Neutrophil (primary cell): ENCODE data around the gene MYO3A.
"Not testable (repeated sequence)": the region's sequence is repeated elsewhere in the genome, so short reads cannot be mapped to it uniquely, and the experiment has no call there.

Experiments
- H3K27ac ChIP-seq: fragments of 200-600 bp; sonication (generic); 2 replicates; pipeline ENCODE4 v1.5.1; 2016; ENCODE audit warnings: mild to moderate bottlenecking, moderate library complexity
- H3K27me3 ChIP-seq: fragments of 200-600 bp; sonication (generic); 2 replicates; pipeline ENCODE4 v1.6.0; 2016; ENCODE audit warnings: mild to moderate bottlenecking
- H3K36me3 ChIP-seq: fragments of 200-600 bp; sonication (generic); 2 replicates; pipeline ENCODE4 v1.5.1; 2017
- H3K4me1 ChIP-seq, 2 experiments: fragments of 200-600 bp in 1 of 2; sonication (generic) in 1 of 2; 1 replicate in 1 of 2; 2 replicates in 1 of 2; pipeline versions ENCODE4 v1.5.1 to v1.6.1; 2013 to 2016; ENCODE audit warnings: low read depth in 1 of 2, low read length in 1 of 2, mild to moderate bottlenecking in 1 of 2, moderate library complexity in 1 of 2; ENCODE audit not compliant: control insufficient read depth in 1 of 2, insufficient read depth in 1 of 2
- H3K4me3 ChIP-seq, 2 experiments: fragments of 200-600 bp in 1 of 2; sonication (generic) in 1 of 2; 1 replicate in 1 of 2; 2 replicates in 1 of 2; pipeline ENCODE4 v1.5.1; 2013 to 2016; ENCODE audit warnings: low read depth in 1 of 2, low read length in 1 of 2, mild to moderate bottlenecking in 1 of 2, moderate library complexity in 1 of 2
- H3K9me3 ChIP-seq: fragments of 200-600 bp; sonication (generic); 2 replicates; pipeline ENCODE4 v1.5.1; 2016
- CTCF ChIP-seq: fragments of 200-600 bp; sonication (generic); IDR thresholded peaks from 2 replicates; pipeline ENCODE4 v1.5.1; 2016; ENCODE audit warnings: antibody characterized with exemption

Gene MYO3A

DNA sequence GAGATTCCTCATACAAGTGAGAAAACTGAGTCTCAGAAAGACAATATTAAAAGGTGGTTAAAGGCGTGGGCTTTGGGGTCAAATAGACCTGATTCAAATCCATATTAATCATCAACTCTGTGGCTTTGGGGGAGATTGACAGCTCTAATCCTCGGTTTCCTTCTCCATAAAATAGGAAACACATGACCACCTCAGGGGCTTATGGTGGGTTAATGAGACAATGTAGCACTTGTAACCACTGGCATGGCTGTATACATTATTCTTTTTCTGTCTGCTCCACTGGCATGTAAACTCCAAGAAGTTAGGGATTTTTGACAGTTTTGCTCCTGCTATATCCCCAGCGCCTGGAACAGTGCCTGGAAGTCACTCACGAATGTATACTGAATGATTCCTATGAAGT is 161.8 kb downstream of the MYO3A start:
- Histone ChIP-seq H3K36me3 (no peaks in the 10 kb centered on the region), H3K4me3 (no peak overlapping the region), H3K27ac (no peak overlapping the region), H3K9me3 (no peaks in the 10 kb centered on the region), H3K4me1 (no peaks in the 10 kb centered on the region), H3K27me3 (no peaks in the 10 kb centered on the region)
- no peak for TF ChIP-seq CTCF

DNA sequence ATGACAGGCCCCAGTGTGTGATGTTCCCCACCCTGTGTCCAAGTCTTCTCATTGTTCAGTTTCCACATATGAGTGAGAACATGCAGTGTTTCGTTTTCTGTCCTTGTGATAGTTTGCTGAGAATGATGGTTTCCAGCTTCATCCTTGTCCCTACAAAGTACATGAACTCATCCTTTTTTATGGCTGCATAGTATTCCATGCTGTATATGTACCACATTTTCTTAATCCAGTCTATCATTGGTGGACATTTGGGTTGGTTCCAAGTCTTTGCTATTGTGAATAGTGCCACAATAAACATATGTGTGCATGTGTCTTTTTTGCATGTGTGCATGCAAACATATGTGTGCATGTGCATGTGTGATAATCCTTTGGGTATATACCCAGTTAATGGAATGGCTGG is 163.5 kb downstream of the MYO3A start:
- H3K36me3 ChIP-seq, H3K4me3 ChIP-seq, H3K9me3 ChIP-seq, H3K27ac ChIP-seq, H3K4me1 ChIP-seq, H3K27me3 ChIP-seq: not testable (repeated sequence)

DNA sequence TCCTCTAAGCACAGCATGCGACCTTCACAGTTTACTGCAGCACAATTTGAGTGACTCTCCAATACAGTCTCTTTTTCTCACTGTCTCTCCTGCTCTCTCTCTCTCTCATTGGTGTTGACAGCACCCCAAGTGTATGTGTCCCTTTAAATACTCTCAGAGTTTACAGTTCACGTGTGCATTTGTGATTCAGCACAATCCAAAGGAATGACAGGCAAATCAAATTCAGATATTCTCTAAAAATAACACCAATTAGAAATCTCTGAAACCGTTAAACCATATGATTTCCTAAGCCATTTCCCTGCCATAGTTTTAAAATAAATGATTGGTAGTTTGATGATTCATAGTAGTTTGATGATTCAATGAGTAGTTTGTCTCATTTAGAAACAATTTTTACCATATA is 178.5 kb downstream of the MYO3A start:
- Histone ChIP-seq H3K4me3 (no peak overlapping the region), H3K27ac (no peak overlapping the region), H3K9me3 (no peaks in the 10 kb centered on the region), H3K36me3 (no peaks in the 10 kb centered on the region), H3K4me1 (no peaks in the 10 kb centered on the region), H3K27me3 (no peaks in the 10 kb centered on the region)
- TF ChIP-seq CTCF = no peak

- Histone ChIP-seq H3K36me3 (no peaks in the 10 kb centered on the region), H3K4me1 (no peaks in the 10 kb centered on the region), H3K27me3 (no peaks in the 10 kb centered on the region), H3K4me3 (no peak overlapping the region), H3K9me3 (no peaks in the 10 kb centered on the region), H3K27ac (no peak overlapping the region)
- TF ChIP-seq CTCF = no peak
Measured at GRCh38 chr10:26138613-26139012, 204.6 kb downstream of the MYO3A start.

DNA sequence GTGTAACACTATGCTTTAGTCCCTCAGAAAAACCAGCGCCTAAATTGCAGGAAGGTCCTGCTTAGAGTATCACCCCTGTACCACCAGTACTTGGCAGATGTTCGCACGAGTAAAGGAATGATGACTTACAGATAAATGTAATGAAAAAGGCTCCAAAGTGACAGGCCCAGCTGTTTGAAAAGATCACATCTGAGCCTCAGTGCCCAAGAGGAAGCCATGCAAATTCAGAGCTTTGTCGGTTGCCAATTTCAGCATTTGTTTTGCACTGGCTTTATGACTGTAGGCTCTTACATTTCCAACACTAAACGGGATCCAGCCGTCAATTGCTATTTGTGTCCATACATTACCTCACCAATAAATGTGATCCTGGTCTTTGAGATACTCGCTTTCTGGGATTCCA is 222.0 kb downstream of the MYO3A start:
- Histone ChIP-seq H3K4me3 (no peak overlapping the region), H3K36me3 (no peaks in the 10 kb centered on the region), H3K9me3 (no peaks in the 10 kb centered on the region), H3K4me1 (no peaks in the 10 kb centered on the region), H3K27ac (no peak overlapping the region), H3K27me3 (peaks cover 2% of the 10 kb centered on the region)
- TF ChIP-seq CTCF = no peak

DNA sequence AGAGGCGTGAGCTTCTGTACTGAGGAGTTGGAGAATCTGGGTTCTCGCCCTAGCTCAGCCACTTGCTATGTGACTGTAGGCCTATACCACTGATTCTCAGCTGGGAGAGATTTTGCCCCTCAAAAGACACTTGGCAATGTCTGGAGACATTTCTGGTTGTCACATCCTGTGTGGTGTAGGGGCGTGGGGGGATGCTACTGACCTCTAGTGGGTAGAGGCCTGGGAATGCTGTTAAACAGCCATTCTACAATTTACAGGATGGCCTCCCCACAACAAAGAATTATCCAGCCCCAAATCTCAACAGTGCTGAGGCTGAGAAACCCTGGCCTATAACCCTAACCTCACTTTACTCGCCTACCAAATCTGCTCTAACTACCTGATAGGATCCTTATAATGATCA is 223.7 kb downstream of the MYO3A start:
- Histone ChIP-seq H3K27ac (no peak overlapping the region), H3K4me1 (no peaks in the 10 kb centered on the region), H3K9me3 (no peaks in the 10 kb centered on the region), H3K36me3 (no peaks in the 10 kb centered on the region), H3K27me3 (peaks cover 2% of the 10 kb centered on the region), H3K4me3 (no peak overlapping the region)
- no peak for TF ChIP-seq CTCF
